Spleen (tissue), 7 donors: ENCODE results near the gene GKN1.

ENCODE experiments used
- POLR2A ChIP-seq, 3 donors: fragments of 450-650 bp; IDR thresholded peaks; one replicate each; pipeline ENCODE4 v1.5.1; 2017; ENCODE audit warnings: antibody characterized with exemption in 3 of 3, mild to moderate bottlenecking in 1 of 3
- POLR2AphosphoS5 ChIP-seq, 3 donors: sonication (generic); formaldehyde crosslinking; IDR thresholded peaks; one replicate each; pipeline ENCODE4 v1.5.1; 2017; ENCODE audit warnings: antibody characterized with exemption in 3 of 3
- TF ChIP-seq, protein P1 (sequence below), 11 experiments: fragments of 200-600 bp in 7 of 11; fragments of 450-650 bp in 4 of 11; sonication (generic) in 4 of 11; IDR thresholded peaks in 8 of 11; conservative IDR thresholded peaks in 3 of 11; 1 replicate in 7 of 11; 2 replicates in 4 of 11; pipeline versions ENCODE4 v1.4.0 to v1.8.0; 2016 to 2021; ENCODE audit warnings: antibody characterized with exemption in 11 of 11, inconsistent platforms in 4 of 11, mild to moderate bottlenecking in 1 of 11
- donor health status: DM: no; HTN: no; CAD: no; lungs with moderate emphysema.
- donor health status: DM: no; HTN: no; CAD: no.
- donor health status: DM: no; HTN: no; CAD: no.

DNA sequence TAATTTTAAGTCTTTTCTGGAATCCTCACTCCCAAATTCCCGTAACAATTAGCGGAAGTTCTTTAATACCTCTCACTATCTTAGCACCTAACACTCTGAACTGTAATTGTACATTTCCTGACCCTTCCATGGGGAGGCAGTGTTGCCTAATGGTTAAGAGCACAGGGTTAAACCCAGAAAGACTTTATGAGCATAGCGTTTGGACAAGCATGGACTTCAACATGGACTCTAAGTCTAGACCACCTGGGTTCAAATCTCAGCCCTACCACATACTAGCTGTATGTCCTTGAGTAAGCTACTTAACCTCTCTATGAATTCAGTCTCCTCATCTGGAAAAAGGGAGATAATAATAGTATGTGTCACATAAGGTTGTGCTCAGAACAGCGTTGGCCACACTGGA, 51.6 kb downstream of the GKN1 start:
- TF ChIP-seq, protein P1, sequence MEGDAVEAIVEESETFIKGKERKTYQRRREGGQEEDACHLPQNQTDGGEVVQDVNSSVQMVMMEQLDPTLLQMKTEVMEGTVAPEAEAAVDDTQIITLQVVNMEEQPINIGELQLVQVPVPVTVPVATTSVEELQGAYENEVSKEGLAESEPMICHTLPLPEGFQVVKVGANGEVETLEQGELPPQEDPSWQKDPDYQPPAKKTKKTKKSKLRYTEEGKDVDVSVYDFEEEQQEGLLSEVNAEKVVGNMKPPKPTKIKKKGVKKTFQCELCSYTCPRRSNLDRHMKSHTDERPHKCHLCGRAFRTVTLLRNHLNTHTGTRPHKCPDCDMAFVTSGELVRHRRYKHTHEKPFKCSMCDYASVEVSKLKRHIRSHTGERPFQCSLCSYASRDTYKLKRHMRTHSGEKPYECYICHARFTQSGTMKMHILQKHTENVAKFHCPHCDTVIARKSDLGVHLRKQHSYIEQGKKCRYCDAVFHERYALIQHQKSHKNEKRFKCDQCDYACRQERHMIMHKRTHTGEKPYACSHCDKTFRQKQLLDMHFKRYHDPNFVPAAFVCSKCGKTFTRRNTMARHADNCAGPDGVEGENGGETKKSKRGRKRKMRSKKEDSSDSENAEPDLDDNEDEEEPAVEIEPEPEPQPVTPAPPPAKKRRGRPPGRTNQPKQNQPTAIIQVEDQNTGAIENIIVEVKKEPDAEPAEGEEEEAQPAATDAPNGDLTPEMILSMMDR (IDR thresholded peaks at IDR 0.05 in 8 of 11, conservative IDR thresholded peaks at IDR 0.05 in 3 of 11), result peak in 10 of 11 experiments; percentile 28 to 73 (median 56)
- no peak for TF ChIP-seq POLR2A (IDR thresholded peaks at IDR 0.05)
- no peak for TF ChIP-seq POLR2AphosphoS5 (IDR thresholded peaks at IDR 0.05)
